22Rv1 (cell line): Measurements from ENCODE around the gene DPP4.

Experiments
- H3K27ac ChIP-seq: fragments of 450-650 bp; 2 replicates; pipeline ENCODE4 v1.5.1; 2017
- CTCF ChIP-seq: fragments of 450-650 bp; IDR thresholded peaks from 2 replicates; pipeline ENCODE4 v1.5.1; 2017; ENCODE audit warnings: mild to moderate bottlenecking
- ZFX ChIP-seq: fragments of 450-650 bp; IDR thresholded peaks from 2 replicates; pipeline ENCODE4 v1.6.1; 2017; ENCODE audit warnings: antibody characterized with exemption, borderline replicate concordance

Gene DPP4

GRCh38 chr2:162017233-162017632, 56.8 kb downstream of the DPP4 start:
- no peak for TF ChIP-seq ZFX
- no peak for TF ChIP-seq CTCF

GRCh38 chr2:162016080-162016479, 57.9 kb downstream of the DPP4 start:
- no peak for TF ChIP-seq ZFX
- no peak for TF ChIP-seq CTCF
- no peak overlapping the region for H3K27ac ChIP-seq

More at GRCh38 chr2:162017233-162017632, 56.8 kb downstream of the DPP4 start:
- no peak overlapping the region for H3K27ac ChIP-seq

- no peak overlapping the region for H3K27ac ChIP-seq
- TF ChIP-seq CTCF (no peak), ZFX (no peak)
Observed at GRCh38 chr2:162014751-162015150, 59.3 kb downstream of the DPP4 start.

- TF ChIP-seq ZFX: no peak
- TF ChIP-seq CTCF: no peak
- H3K27ac ChIP-seq: no peak overlapping the region
Observed at GRCh38 chr2:162013514-162014475, 60.2 kb downstream of the DPP4 start.

- no peak overlapping the region for H3K27ac ChIP-seq
- TF ChIP-seq ZFX (no peak), CTCF (no peak)
Observed at GRCh38 chr2:162012565-162013058, 61.4 kb downstream of the DPP4 start.

GRCh38 chr2:162011706-162012564, 62.1 kb downstream of the DPP4 start:
- TF ChIP-seq ZFX: no peak
- no peak for TF ChIP-seq CTCF
- no peak overlapping the region for H3K27ac ChIP-seq

- no peak overlapping the region for H3K27ac ChIP-seq
- TF ChIP-seq CTCF (no peak), ZFX (no peak)
Observed at GRCh38 chr2:162009543-162009942, 64.5 kb downstream of the DPP4 start.
